NAMALWA (cell line): ENCODE data around the gene NCOA3.
"Not testable (repeated sequence)": the region's sequence is repeated elsewhere in the genome, so short reads cannot be mapped to it uniquely, and the experiment has no call there.

ENCODE experiments used
- DNase-seq: peaks from one replicate; pipeline ENCODE4 v3.0.0-alpha.2; 2015; ENCODE audit warnings: low spot score

NCOA3 gene

GRCh38 chr20:47468290-47469050 is 33.2 kb upstream of the NCOA3 start:
- DNase-seq, result peak; percentile 96

DNA sequence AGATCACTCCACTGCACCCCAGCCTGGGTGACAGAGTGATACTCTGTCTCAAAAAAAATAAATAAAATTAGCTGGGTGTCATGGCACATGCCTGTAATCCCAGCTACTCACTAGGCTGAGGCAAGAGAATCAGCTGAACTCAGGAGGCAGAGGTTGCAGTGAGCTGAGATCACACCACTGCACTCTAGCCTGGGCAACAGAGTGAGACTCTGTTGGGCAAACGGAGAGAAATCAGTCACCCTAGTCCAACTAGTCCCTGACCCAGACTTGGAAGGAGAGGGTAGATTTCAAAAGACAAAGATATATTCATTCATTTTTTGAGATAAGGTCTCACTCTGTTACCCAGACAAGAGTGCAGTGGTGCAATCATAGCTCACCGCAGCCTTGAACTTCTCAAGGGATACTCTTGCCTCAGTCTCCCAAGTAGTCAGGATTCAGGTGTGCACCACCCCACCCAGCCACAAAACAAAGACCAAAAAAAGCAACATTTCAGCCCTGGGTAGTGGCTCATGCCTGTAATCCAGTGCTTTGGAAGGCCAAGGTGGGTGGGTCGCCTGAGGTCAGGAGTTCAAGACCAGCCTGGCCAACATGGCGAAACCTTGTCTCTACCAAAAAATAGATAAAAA is 26.2 kb upstream of the NCOA3 start:
- no peak for DNase-seq

DNA sequence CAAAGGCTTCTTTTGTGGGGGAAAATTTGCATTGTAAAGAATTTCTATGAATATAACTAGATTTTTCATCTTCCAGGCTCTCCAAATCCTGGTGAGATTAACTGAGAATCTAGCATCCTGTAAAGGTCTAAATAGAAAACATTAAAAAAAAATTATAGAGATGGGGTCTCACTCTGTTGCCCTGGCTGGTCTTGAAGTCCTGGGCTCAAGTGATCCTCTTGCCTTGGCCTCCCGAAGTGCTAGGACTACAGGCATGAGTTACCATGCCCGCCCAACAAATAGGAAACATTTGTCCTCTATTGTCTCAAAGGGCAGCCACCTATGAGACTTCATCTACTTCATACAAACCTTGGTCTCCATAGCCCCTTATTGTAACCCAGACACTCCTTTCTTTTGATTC is 25.2 kb upstream of the NCOA3 start:
- no peak for DNase-seq

GRCh38 chr20:47479093-47479492 is 22.6 kb upstream of the NCOA3 start:
- no peak for DNase-seq

DNA sequence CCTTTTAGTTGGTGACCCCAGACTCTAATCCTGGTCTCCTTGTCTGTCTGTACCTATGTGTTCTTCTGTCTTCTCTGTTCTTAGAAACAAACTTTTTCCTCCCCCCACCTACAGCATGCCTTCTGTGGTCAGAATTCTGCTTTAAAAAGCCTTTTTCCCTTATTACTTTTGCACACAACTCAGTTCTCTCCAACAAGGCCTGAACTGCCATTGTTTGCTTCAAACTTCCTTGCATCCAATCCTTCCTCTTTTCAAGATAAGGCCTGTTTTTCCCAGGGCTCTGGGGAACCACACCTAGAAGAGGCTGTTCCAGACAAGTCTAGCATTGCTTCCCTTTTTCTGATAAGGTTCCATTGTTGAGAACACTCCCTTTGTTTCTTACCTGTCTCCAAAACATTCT is 22.2 kb upstream of the NCOA3 start:
- no peak for DNase-seq

- DNase-seq, result no peak
These were observed 21.4 kb upstream of the NCOA3 start for GRCh38 chr20:47480239-47480638.

DNA sequence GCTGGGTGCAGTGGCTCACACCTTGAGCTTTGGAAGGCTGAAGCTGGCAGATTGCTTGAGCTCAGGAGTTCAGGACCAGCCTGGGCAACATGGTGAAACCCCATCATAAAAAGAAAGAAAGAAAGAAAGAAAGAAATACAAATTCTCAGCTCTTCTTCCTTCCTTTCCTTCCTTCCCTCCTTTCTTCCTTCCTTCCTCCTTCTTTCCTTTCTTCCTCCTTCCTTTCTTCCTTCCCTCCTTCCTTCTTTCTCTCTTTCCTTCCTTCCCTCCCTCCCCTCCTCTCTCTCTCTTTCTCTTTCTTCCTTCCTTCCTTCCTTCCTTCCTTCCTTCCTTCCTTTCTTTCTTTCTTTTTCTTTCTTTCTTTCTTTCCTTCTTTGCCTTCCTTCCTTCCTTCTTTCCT is 21.0 kb upstream of the NCOA3 start:
- DNase-seq, result no peak

- no peak for DNase-seq
These were observed 20.1 kb upstream of the NCOA3 start for GRCh38 chr20:47481330-47482216.

- DNase-seq, result no peak
These were observed 19.0 kb upstream of the NCOA3 start for GRCh38 chr20:47482705-47483104.

DNA sequence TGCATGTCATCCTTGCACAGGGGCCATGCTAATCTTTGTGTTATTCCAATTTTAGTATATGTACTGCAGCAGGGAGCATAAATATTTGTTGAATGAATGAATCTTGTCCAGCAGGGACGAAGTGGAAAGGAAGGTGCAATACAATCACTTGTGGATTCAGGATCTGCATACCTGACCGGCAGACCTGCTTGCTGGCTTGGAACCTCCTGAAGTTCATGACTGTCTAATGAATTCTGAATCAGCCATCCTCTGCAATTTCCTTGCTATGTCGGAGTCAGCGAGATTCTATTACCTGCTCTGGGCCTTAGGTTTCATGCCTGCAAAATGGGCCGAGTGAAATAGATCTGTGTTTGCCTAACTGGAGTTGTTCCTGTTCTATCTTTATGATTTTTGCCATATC is 17.4 kb upstream of the NCOA3 start:
- DNase-seq, result no peak

DNA sequence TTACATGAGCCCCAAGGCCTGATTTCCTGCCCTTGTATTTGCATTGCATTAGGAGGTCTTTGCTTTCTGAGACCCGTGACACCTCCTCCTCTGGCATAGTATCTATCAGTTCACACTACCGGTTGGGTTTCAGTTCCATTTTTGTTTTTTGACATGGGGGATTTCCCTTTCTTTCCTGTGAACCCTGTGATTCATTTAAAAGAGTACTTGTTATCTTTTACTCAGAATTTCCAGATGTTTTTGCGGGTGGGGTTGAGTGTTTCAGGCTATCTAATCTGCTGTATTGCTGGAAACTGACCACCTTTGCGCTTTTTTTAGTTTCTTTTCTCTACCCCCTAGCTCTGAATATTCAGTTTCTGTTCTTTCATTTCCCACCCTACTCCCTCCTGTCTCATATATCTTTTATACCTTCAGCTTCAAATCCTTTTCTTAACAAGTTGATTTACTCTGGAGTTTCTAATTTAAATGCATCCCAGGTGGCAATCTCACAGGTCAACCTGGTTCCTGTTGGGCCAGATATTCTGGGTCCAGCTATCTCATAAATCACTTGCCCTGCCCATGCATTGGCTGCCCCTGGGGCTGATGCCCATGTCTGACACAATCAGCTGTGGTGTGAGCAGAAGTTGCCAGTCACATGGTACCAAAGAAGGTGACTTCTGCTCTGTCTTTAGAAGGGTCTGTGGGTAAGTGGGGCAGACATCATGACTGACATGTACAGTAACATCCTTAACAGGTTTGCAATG is 14.3 kb upstream of the NCOA3 start:
- DNase-seq, result peak; percentile 98

DNA sequence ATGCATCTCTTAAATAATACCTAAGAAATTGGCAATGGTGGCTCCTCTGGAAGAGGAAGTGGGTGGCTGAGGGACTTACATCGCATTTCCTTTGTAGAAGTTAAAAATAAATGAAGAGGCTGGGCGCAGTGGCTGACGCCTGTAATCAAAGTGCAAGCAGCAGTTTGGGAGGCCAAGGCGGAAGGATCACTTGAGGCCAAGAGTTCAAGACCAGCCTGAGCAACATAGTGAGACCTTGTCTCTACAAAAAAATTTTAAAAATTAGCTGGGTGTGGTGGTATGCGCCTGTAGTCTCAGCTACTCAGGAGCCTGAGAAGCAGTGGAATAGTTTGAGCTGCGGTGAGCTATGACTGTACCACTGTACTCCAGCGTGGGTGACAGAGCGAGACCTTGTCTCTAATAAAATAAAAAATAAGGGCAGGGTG is 12.2 kb upstream of the NCOA3 start:
- peak; percentile 65 for DNase-seq

- no peak for DNase-seq
These were observed 10.9 kb upstream of the NCOA3 start for GRCh38 chr20:47490795-47491194.

DNA sequence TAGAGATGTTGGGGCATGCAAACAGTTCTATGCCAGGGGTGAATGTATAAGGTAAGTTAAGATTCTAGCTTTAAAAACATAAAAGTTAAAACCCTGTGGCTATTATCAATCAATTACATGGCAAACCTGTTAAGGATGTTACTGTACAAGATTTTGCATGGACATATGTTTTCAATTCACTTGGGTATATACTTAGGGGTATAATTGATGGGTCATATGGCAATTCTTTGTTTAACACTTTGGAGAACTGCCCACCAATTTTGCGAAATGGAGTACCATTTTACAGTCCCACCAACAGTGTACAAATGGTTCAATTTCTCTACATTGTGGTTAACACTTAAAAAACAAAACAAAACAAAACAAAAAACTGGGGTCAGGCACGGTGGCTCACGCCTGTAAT is 9.4 kb upstream of the NCOA3 start:
- no peak for DNase-seq

- peak; percentile 77 for DNase-seq
These were observed 8.3 kb upstream of the NCOA3 start for GRCh38 chr20:47493175-47493962.

DNA sequence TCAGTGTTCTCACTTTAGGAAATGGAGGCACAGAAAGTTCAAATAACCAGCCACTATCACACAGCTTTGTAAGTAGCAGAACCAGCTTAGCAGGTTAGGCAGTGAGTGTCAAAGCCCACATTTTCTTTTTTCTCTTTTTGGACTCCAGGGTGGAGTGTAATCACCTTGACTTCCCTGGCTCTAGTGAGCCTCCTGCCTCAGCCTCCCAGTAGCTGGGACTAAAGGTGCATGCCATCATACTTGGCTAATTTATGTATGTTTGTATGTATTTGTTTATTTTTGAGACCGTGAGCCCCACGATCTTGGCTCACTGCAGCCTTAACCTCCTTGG is 7.8 kb upstream of the NCOA3 start:
- DNase-seq, result no peak

DNA sequence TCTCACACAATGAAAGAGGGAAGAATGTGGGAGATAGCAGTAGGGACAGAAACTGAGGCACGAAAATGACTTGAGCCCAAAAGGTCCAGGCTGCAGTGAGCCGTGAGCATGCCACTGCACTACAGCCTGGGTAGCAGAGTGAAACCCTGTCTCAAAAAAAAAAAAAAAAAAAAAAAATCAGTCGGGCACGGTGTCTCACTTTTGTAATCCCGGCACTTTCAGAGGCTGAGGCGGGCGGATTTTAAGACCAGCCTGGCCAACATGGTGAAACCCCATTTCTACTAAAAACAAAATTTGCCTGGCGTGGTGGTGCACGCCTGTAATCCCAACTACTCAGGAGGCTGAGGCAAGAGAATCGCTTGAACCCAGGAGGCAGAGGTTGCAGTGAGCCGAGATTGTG is 7.1 kb upstream of the NCOA3 start:
- not testable (repeated sequence) for DNase-seq

GRCh38 chr20:47496118-47496517 is 5.6 kb upstream of the NCOA3 start:
- no peak for DNase-seq

DNA sequence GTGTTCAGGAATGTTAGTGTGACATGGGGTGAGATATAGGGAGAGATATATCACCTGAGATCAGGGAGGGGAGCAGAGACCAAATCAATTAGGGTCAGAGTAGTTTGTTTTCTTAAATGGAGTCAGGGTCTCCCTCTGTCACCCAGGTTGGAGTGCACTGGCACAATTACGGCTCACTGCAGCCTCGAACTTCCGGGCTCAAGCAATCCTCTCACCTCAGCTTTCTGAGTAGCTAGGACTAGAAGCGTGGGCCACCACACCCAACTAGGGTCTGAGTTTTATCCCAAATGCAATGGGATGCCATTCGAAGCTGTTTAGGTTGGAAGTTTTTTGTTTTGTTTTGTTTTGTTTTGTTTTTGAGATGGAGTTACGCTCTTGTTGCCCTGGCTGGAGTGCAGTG is 3.1 kb upstream of the NCOA3 start:
- no peak for DNase-seq

DNA sequence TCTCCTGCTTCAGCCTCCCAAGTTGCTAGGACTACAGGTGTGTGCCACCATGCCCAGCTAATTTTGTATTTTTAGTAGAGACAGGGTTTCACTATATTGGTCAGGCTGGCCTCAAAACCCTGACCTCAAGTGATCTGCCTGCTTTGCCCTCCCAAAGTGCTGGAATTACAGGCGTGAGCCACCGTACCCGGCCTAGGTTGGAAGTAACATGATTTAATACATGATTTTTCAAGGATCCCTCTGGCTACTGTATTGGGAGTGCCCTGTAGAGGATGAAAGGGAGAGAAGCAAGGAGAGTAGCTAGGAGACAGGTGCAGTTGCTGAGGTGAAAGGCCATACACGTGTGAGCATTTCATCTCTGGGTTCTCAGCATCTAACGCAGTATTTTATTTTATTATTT is 2.6 kb upstream of the NCOA3 start:
- DNase-seq, result no peak

DNA sequence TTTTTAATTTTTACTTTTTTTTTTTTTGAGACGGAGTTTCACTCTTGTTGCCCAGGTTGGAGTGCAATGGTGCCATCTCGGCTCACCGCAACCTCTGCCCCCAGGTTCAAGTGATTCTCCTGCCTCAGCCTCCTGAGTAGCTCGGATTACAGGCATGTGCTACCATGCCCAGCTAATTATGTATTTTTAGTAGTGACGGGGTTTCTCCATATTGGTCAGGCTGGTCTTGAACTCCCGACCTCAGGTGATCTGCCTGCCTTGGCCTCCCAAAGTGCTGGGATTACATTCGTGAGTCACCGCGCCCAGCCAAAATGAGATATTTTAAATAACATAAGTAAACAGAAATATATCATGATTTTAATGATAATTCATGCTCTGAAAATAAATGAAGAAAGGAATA is 1.6 kb upstream of the NCOA3 start:
- DNase-seq, result not testable (repeated sequence)

- peak; percentile 48 for DNase-seq
These were observed 1.1 kb upstream of the NCOA3 start for GRCh38 chr20:47500554-47500953.
